ENCODE data around the gene WNT10A.

Gene WNT10A

GRCh38 chr2:218858138-218858445, 22.6 kb upstream of the WNT10A start:
- no peak for DNase-seq

DNA sequence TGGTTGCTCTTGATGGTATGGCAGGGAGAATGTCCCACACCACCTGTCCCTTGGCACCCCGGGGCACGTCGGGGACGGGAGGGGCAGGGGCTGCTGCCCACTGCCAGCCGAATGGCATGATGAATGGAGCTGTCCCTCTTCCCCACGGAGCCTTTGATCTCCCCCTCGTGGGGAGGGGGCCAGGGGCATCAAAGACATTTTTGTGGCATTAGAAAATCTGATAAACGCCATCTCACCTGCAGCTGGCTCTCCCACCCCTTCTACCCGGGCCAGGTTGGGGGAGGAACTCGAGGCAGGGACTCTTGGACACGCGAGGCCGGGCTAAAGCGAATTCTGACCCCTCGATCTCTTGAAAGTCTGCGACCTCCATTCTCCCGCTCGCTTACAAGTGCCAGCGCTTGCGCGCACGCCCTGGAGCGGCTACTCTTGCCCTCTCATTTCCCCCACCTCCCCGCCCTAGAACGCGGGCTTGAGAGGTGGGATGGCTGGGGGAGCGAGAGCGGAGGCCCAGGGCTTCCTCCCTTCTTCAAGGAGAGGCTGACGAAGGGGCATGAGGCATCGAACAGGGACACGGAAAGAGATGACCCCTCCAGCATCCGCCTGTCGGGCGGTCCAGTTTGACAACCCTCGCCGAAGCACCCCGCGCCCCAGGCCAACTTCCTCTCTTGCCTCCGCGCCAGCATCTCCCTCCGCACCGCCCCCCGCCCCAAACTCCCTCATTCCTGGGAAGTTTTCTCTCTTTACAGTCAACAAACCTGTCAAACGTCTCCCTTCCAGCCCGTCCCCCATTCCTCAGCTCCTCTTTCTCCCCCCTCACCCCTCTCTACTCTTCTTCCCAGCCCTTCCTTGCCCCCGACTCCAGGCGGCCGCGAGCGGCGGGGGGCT, 21.7 kb upstream of the WNT10A start:
- no peak for DNase-seq

DNA sequence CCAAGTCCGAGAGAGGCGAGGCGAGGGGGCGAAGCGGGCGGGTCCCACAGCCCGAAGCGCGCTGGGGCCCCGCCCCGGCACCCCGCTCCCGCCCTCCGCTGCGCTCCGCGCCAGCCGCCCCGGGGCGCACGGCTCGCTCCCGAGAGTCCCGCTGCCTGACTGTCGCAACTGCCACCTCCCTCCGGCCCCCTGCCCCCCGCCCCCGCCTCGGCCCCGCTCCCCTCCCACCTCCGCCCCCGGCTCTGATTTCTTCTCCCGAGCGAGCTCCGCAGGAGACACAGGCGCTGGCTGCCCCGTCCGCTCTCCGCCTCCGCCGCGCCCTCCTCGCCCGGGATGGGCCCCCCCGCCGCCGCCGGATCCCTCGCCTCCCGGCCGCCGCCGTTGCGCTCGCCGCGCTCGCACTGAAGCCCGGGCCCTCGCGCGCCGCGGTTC, 21.1 kb upstream of the WNT10A start, which contains the start of gene WNT6:
TSS of gene WNT6 (plus strand) at position 250 of the 432 bp plus-strand sequence. CDS start 233 bp downstream, outside the sequence.
- no peak for DNase-seq

GRCh38 chr2:218859988-218860831, 20.4 kb upstream of the WNT10A start:
- DNase-seq = no peak

GRCh38 chr2:218860950-218861381, 19.7 kb upstream of the WNT10A start:
- no peak for DNase-seq

DNA sequence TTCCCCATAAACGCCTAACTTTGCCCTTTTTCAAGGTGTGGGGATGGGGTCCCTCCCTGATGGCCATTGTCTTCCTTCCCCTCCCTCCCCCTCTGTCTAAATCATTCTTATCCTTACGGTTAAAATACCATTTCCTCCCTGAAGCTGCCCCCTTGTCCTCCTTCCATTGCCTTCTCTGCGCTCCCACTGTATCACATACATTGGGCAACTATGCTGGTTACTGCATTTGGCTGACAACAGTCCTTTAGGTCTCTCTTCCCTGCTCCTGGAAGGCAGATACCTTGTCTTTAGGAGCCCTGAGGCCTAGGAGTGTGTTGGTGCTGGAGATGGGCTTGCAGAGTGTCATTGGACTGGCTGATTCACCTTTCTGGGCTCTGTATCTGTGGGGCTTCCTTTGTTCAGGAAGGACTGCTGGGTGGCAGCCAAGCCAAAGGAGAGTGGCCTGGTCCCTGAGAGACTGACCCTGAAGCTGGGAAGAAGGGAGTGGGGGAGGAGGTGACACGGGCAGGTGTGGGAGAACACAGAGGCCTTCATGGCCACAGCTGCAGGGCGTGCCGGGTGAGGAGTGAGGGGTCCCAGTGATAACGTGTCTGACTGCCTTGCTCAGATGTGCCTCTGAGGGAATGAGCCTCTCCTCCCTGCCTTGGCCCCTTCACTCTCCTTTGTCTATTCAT, 18.9 kb upstream of the WNT10A start:
- DNase-seq = no peak

DNA sequence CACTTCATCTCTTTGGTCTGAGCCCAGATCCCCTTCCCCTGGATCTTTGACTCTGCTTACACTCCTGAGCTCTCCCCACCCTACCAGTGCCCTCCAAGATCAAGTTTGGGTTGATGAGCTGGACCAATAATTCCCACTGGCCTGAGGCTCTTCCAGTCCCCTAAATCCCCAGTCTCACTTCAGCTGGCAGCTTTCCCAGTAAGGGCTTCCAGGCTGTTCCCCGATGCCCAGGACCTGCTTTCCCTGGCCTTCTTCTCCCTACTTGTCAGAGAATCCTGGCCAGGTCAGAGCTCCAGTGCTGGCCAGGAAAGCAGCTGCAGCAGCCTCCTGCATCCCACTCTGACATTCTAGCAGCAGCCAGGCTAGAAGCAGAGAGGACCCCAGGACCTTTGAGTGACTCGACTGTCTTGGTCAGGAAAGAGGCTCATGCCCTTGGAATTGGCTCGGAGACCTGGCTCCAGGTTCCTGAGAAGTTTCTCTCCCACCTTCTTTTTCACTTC, 17.6 kb upstream of the WNT10A start:
- no peak for DNase-seq

- no peak for DNase-seq
These were observed 15.3 kb upstream of the WNT10A start for GRCh38 chr2:218865396-218865795.

GRCh38 chr2:218865999-218866398, 14.7 kb upstream of the WNT10A start:
- no peak for DNase-seq

GRCh38 chr2:218867900-218868299, 12.8 kb upstream of the WNT10A start:
- DNase-seq = no peak

DNA sequence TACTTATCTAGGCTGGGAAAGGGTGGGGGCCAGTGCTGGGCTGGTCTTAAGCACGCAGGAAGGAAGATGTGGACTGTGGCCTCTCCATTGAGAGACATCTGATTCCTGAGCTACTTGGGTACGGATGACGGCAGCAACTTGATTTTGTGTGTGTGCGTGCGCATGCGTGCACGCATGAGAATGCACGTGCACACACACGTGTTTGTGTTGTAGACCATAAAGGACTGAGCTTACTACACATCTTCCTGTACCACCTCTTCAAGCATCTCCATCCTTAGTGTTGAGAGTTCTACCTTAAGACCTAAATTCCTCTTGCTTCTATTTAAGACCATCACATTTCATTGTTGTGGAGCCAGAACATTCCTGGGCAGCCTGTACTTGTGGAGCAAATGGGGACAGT, 11.6 kb upstream of the WNT10A start:
- DNase-seq = no peak

DNA sequence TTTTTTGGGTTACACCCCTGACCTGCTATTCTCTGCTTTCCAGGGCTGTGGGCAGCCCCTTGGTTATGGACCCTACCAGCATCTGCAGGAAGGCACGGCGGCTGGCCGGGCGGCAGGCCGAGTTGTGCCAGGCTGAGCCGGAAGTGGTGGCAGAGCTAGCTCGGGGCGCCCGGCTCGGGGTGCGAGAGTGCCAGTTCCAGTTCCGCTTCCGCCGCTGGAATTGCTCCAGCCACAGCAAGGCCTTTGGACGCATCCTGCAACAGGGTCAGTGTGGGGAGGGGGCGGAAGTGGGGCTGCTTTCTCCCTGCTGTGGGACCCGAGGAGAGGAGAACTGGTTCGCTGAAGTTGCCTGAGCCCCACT, 9.7 kb upstream of the WNT10A start:
- no peak for DNase-seq

DNA sequence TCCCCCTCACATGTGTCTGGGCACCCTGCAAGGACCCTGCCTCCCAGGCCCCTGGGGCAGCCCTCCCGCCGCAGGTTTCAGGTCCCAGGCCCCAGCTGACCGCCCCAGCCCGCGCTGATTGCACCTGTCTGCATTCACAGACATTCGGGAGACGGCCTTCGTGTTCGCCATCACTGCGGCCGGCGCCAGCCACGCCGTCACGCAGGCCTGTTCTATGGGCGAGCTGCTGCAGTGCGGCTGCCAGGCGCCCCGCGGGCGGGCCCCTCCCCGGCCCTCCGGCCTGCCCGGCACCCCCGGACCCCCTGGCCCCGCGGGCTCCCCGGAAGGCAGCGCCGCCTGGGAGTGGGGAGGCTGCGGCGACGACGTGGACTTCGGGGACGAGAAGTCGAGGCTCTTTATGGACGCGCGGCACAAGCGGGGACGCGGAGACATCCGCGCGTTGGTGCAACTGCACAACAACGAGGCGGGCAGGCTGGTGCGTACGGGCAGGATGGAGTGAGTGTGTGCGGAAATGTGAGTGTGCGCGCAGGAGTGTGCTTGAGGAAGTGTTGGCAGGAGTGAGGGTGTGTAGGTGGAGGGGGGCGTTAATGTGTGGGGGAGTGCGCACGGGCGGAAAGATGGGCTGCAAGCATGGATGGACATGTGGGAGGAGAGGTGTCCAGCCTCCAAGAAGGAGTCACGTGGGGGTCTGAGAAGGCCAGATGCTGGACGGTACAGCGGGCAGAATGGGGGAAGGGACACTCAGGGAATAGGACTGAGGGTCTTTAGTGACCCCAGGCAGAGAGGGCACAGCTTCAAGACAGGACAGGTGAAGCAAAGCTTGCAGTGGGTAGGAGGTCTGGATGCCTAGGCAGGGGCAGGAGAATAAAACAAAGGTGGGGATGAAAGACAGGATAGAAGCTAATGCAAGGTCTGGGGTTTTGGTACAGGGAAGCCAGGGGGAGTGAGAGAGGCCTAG, 9.0 kb upstream of the WNT10A start:
- no peak for DNase-seq

- no peak for DNase-seq
These were observed 7.8 kb upstream of the WNT10A start for GRCh38 chr2:218872645-218873358.

DNA sequence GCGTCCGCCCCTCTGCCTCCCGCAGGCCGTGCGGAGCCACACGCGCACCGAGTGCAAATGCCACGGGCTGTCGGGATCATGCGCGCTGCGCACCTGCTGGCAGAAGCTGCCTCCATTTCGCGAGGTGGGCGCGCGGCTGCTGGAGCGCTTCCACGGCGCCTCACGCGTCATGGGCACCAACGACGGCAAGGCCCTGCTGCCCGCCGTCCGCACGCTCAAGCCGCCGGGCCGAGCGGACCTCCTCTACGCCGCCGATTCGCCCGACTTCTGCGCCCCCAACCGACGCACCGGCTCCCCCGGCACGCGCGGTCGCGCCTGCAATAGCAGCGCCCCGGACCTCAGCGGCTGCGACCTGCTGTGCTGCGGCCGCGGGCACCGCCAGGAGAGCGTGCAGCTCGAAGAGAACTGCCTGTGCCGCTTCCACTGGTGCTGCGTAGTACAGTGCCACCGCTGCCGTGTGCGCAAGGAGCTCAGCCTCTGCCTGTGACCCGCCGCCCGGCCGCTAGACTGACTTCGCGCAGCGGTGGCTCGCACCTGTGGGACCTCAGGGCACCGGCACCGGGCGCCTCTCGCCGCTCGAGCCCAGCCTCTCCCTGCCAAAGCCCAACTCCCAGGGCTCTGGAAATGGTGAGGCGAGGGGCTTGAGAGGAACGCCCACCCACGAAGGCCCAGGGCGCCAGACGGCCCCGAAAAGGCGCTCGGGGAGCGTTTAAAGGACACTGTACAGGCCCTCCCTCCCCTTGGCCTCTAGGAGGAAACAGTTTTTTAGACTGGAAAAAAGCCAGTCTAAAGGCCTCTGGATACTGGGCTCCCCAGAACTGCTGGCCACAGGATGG, 7.1 kb upstream of the WNT10A start:
- no peak for DNase-seq

- DNase-seq = no peak
These were observed 4.9 kb upstream of the WNT10A start for GRCh38 chr2:218875692-218876246.

- peak; percentile 70 to 76 for DNase-seq
These were observed 4.0 kb upstream of the WNT10A start for GRCh38 chr2:218876562-218877219.

DNA sequence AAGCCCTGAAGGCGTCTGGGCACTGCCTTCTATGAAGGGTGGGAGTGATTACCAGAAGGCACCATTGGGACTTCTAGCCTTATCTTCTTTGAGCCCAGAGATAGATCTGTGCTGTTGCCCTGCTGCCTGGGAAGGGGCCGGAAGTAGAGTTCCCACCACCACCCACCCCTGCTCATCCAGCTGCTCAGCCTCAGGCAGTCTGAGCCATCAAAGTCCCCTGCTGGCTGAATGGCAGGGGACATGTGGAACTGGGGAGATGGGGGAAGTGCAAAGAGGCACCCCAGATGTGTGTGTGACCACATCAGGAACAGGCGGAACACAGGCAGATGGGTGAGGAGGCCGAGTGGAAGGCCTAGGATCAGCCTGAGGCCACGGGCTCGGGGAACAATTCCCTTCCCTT, 3.3 kb upstream of the WNT10A start:
- no peak for DNase-seq

GRCh38 chr2:218877891-218878290, 2.8 kb upstream of the WNT10A start:
- no peak for DNase-seq

Measured in stimulated activated CD4-positive, alpha-beta T cell treated with anti-CD3 and anti-CD28 coated beads, Interleukin-2, amount 100 ng/mL, for 48 hours (primary cell).